ENCODE results near the gene RGS17. TPM values are rescaled to one million over a fixed set of nuclear protein-coding genes. Genes with fewer than 3 reads are reported as not detected.

The RGS17 gene
- total RNA-seq, 1 experiment from 2014 or later, result 0.70 TPM

DNA sequence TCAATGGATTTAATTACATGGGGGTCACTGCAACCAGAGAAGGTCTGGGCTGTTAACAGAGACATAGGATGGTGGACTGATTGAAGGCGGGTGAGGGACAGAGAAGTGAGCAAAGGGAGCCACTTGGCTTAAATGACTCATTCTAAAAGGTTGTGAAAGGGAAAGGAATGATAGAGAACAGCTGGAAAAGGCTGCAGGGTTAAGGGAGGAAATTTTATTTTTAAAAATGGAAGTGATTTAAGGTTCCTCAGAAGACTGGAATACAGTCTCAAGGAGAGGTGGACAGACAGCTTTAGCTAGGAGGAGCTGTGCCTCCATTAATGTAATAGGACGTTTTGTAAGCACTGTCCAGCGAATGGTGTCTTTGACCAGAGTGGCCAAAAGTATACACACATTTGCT, 46.7 kb downstream of the RGS17 start:
- Histone ChIP-seq H3K27me3 (ENCODE audit: insufficient read depth, low read depth) (no peaks in the 10 kb centered on the region), H3K4me2 (no peak overlapping the region), H3K4me3 (no peak overlapping the region), H3K36me3 (ENCODE audit: low read depth) (no peaks in the 10 kb centered on the region), H3K79me2 (ENCODE audit: low read depth) (no peaks in the 10 kb centered on the region), H3K9me3 (ENCODE audit: insufficient read depth, low read depth) (peaks cover 4% of the 10 kb centered on the region; the same call in 1 of the 2 replicates), H4K20me1 (ENCODE audit: insufficient read depth) (no peaks in the 10 kb centered on the region), H3K9me2 (ENCODE audit: insufficient read depth) (no peaks in the 10 kb centered on the region), H3K27ac (no peak overlapping the region), H3F3A (ENCODE audit: insufficient read depth, low read depth) (no peaks in the 10 kb centered on the region), H3K4me1 (replicated peaks; ENCODE audit: insufficient read depth) (peaks cover 7% of the 10 kb centered on the region), H2AFZ (no peak overlapping the region)
- ChIA-PET CTCF (no interaction called here), POLR2A (ENCODE audit: unreplicated experiment) (no interaction called here)
- DNase-seq, result no peak
- no TSS peak for BruUV-seq (replicated peaks)
- intact Hi-C loops (cut with micrococcal nuclease; ENCODE audit: unreplicated experiment), result no loop called here
- TF ChIP-seq, protein P1, sequence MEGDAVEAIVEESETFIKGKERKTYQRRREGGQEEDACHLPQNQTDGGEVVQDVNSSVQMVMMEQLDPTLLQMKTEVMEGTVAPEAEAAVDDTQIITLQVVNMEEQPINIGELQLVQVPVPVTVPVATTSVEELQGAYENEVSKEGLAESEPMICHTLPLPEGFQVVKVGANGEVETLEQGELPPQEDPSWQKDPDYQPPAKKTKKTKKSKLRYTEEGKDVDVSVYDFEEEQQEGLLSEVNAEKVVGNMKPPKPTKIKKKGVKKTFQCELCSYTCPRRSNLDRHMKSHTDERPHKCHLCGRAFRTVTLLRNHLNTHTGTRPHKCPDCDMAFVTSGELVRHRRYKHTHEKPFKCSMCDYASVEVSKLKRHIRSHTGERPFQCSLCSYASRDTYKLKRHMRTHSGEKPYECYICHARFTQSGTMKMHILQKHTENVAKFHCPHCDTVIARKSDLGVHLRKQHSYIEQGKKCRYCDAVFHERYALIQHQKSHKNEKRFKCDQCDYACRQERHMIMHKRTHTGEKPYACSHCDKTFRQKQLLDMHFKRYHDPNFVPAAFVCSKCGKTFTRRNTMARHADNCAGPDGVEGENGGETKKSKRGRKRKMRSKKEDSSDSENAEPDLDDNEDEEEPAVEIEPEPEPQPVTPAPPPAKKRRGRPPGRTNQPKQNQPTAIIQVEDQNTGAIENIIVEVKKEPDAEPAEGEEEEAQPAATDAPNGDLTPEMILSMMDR (conservative IDR thresholded peaks at IDR 0.05), result no peak
- no peak for TF ChIP-seq EZH2 (IDR thresholded peaks at IDR 0.05; ENCODE audit: low read depth)

DNA sequence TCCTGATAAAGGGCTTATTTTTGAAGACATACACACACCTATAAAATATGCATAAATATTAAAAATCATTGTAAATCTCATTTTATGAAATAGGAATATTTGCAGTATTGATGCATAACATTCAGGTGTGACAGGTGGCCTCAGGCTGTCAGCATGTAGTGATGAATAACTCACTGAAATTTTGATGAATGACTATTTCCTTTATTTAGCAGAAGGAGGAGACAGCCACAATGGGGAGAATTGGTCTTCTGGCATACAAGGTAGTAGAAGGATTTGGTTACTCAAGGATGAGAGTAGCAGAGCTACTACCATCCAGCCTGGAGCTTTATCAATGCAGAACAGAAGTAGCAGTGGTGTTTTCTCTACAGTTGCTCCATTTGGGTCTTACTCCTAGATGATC, 47.2 kb downstream of the RGS17 start:
- H3K4me3 ChIP-seq, result no peak overlapping the region

DNA sequence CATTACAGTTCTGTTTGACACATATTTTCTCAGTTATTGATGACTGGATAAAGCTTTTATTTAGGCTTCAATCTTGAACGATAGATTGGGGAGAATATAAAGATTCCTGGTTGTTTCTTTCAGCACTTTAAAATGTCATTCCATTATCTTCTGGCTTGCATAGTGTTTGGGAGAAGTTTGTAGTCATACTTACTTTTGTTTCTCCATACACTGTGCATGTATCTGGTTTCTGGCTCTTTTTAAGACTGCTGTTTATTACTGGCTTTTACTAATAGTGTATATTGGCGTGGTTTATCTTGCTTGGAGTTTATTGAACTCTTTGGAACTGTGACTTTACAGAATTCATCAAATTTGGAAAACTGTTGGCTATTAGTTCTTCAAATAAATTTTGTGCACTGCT, 49.2 kb downstream of the RGS17 start:
- intact Hi-C loops (cut with micrococcal nuclease; ENCODE audit: unreplicated experiment), result no loop called here
- BruUV-seq (replicated peaks), result no TSS peak
- CTCF ChIA-PET, result no interaction called here

More for the DNA sequence above, 47.2 kb downstream of the RGS17 start:
- intact Hi-C loops (cut with micrococcal nuclease; ENCODE audit: unreplicated experiment), result no loop called here
- no peaks in the 10 kb centered on the region for H3K9me2 ChIP-seq (ENCODE audit: insufficient read depth)
- H3K9me3 ChIP-seq (ENCODE audit: insufficient read depth, low read depth), result peaks cover 4% of the 10 kb centered on the region; the same call in 1 of the 2 replicates
- no peak overlapping the region for H3K27ac ChIP-seq
- H3K4me1 ChIP-seq (replicated peaks; ENCODE audit: insufficient read depth), result peaks cover 7% of the 10 kb centered on the region
- no peak overlapping the region for H2AFZ ChIP-seq
- BruUV-seq (replicated peaks), result no TSS peak
- CTCF ChIA-PET, result no interaction called here
- no peaks in the 10 kb centered on the region for H3K36me3 ChIP-seq (ENCODE audit: low read depth)
- no peak for DNase-seq
- no peaks in the 10 kb centered on the region for H3F3A ChIP-seq (ENCODE audit: insufficient read depth, low read depth)
- H3K27me3 ChIP-seq (ENCODE audit: insufficient read depth, low read depth), result no peaks in the 10 kb centered on the region
- H3K4me2 ChIP-seq, result no peak overlapping the region
- TF ChIP-seq, protein P1 (conservative IDR thresholded peaks at IDR 0.05), result no peak
- no peak for TF ChIP-seq EZH2 (IDR thresholded peaks at IDR 0.05; ENCODE audit: low read depth)
- POLR2A ChIA-PET (ENCODE audit: unreplicated experiment), result no interaction called here
- H3K79me2 ChIP-seq (ENCODE audit: low read depth), result no peaks in the 10 kb centered on the region
- H4K20me1 ChIP-seq (ENCODE audit: insufficient read depth), result no peaks in the 10 kb centered on the region

More for the DNA sequence above, 49.2 kb downstream of the RGS17 start:
- Histone ChIP-seq H3K9me2 (ENCODE audit: insufficient read depth) (no peaks in the 10 kb centered on the region), H3K4me1 (replicated peaks; ENCODE audit: insufficient read depth) (peaks cover 7% of the 10 kb centered on the region), H3K79me2 (ENCODE audit: low read depth) (no peaks in the 10 kb centered on the region), H3K9me3 (ENCODE audit: insufficient read depth, low read depth) (peaks cover 4% of the 10 kb centered on the region; the same call in 1 of the 2 replicates), H3F3A (ENCODE audit: insufficient read depth, low read depth) (no peaks in the 10 kb centered on the region), H3K4me2 (no peak overlapping the region), H2AFZ (no peak overlapping the region), H3K36me3 (ENCODE audit: low read depth) (no peaks in the 10 kb centered on the region), H3K27me3 (ENCODE audit: insufficient read depth, low read depth) (no peaks in the 10 kb centered on the region), H3K27ac (no peak overlapping the region), H3K4me3 (no peak overlapping the region), H4K20me1 (ENCODE audit: insufficient read depth) (no peaks in the 10 kb centered on the region)
- TF ChIP-seq, protein P1 (conservative IDR thresholded peaks at IDR 0.05), result no peak
- TF ChIP-seq EZH2 (IDR thresholded peaks at IDR 0.05; ENCODE audit: low read depth), result no peak
- POLR2A ChIA-PET (ENCODE audit: unreplicated experiment), result no interaction called here
- DNase-seq, result no peak
